Uterus (tissue), 2 donors: ENCODE data around the gene PUM2.

Experiments
- POLR2A ChIP-seq, 2 donors: fragments of 450-650 bp; IDR thresholded peaks; one replicate each; pipeline ENCODE4 v1.6.1; 2016; ENCODE audit warnings: antibody characterized with exemption in 2 of 2, mild to moderate bottlenecking in 1 of 2, moderate library complexity in 1 of 2
- TF ChIP-seq, protein P1 (sequence below), 4 experiments: fragments of 200-600 bp in 2 of 4; fragments of 450-650 bp in 2 of 4; sonication (generic) in 2 of 4; IDR thresholded peaks; one replicate each; pipeline ENCODE4 v1.5.1; 2016 to 2019; ENCODE audit warnings: antibody characterized with exemption in 4 of 4, mild to moderate bottlenecking in 2 of 4, moderate library complexity in 1 of 4

DNA sequence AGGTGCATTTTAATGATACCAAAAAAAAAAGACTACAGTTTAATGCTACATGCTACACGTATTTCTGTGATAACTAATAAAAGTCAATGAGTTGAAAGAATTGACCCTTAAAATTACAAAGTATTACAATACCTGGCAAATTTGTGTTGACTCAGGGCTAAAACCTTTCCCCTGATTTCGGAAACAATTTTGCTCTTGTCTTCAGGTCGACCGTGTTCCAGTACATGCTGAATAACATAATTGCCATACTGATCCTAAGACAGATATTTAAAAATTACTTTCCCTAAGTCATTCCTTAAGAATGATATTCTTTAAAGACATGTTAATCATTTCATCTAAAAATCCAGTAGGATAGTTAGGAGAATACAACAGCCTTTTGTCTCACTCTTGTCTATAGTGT is 95.9 kb downstream of the PUM2 start:
- TF ChIP-seq, protein P1, sequence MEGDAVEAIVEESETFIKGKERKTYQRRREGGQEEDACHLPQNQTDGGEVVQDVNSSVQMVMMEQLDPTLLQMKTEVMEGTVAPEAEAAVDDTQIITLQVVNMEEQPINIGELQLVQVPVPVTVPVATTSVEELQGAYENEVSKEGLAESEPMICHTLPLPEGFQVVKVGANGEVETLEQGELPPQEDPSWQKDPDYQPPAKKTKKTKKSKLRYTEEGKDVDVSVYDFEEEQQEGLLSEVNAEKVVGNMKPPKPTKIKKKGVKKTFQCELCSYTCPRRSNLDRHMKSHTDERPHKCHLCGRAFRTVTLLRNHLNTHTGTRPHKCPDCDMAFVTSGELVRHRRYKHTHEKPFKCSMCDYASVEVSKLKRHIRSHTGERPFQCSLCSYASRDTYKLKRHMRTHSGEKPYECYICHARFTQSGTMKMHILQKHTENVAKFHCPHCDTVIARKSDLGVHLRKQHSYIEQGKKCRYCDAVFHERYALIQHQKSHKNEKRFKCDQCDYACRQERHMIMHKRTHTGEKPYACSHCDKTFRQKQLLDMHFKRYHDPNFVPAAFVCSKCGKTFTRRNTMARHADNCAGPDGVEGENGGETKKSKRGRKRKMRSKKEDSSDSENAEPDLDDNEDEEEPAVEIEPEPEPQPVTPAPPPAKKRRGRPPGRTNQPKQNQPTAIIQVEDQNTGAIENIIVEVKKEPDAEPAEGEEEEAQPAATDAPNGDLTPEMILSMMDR (IDR thresholded peaks at IDR 0.05) = no peak
- TF ChIP-seq POLR2A (IDR thresholded peaks at IDR 0.05) = no peak
